CD4-positive, alpha-beta T cell (primary cell): Measurements from ENCODE around the gene OR1K1. TPM values are rescaled to one million over a fixed set of nuclear protein-coding genes. Genes with fewer than 3 reads are reported as not detected.
"Not testable (repeated sequence)": the region's sequence is repeated elsewhere in the genome, so short reads cannot be mapped to it uniquely, and the experiment has no call there.

Source experiments
- ATAC-seq: fragments of 200-7000 bp; cut with Tn5 transposase; one replicate; pipeline ENCODE4 v1.10.0; 2022; ENCODE audit warnings: mild to moderate bottlenecking; ENCODE audit not compliant: poor library complexity
- CTCF ChIA-PET: fragments of 350-600 bp; sonication (Branson Sonifier 250); formaldehyde crosslinking; loops from one replicate; lab custom pipeline; 2021; ENCODE audit warnings: antibody characterized with exemption, inconsistent platforms; lab: Charles Lee
- POLR2A ChIA-PET: fragments of 350-600 bp; sonication (Branson Sonifier 250); formaldehyde crosslinking; loops from one replicate; lab custom pipeline; 2021; ENCODE audit warnings: antibody characterized with exemption, inconsistent platforms; lab: Charles Lee
- DNase-seq, 14 experiments: peaks; one replicate each; pipeline ENCODE4 v3.0.0-alpha.2; 2013 to 2020; ENCODE audit warnings: mixed read lengths in 2 of 14
- H3K27ac ChIP-seq, 2 donors: one replicate each; pipeline versions ENCODE4 v1.5.1 to v1.7.0; 2013; ENCODE audit warnings: low read length in 2 of 2, low read depth in 1 of 2, mild to moderate bottlenecking in 1 of 2
- H3K27me3 ChIP-seq, 2 experiments: 1 replicate in 1 of 2; 2 replicates in 1 of 2; pipeline versions ENCODE4 v1.6.1 to v1.7.0; 2013; ENCODE audit warnings: low read length in 2 of 2, control low read depth in 1 of 2, mild to moderate bottlenecking in 1 of 2, moderate library complexity in 1 of 2; ENCODE audit not compliant: insufficient read depth in 2 of 2, control insufficient read depth in 1 of 2
- H3K36me3 ChIP-seq: one replicate; pipeline ENCODE4 v1.6.1; 2013; ENCODE audit warnings: low read length, control low read depth; ENCODE audit not compliant: insufficient read depth
- H3K4me1 ChIP-seq: one replicate; pipeline ENCODE4 v1.6.1; 2013; ENCODE audit warnings: low read length, control low read depth; ENCODE audit not compliant: insufficient read depth
- H3K4me3 ChIP-seq: one replicate; pipeline ENCODE4 v1.5.1; 2013; ENCODE audit warnings: mild to moderate bottlenecking, low read length, moderate library complexity
- H3K9me3 ChIP-seq, 2 experiments: 1 replicate in 1 of 2; 2 replicates in 1 of 2; pipeline versions ENCODE4 v1.6.1 to v1.7.0; 2013; ENCODE audit warnings: low read length in 2 of 2, mild to moderate bottlenecking in 2 of 2, control low read depth in 1 of 2, moderate library complexity in 1 of 2; ENCODE audit not compliant: control insufficient read depth in 1 of 2, insufficient read depth in 1 of 2
- H3K27ac Mint-ChIP-seq: one replicate; pipeline ENCODE4 v1.8.0; 2020; ENCODE audit warnings: mixed read lengths
- H3K27me3 Mint-ChIP-seq: one replicate; pipeline ENCODE4 v1.8.0; 2021; ENCODE audit warnings: mixed read lengths
- H3K36me3 Mint-ChIP-seq: one replicate; pipeline ENCODE4 v1.8.0; 2021; ENCODE audit warnings: low read depth, mixed read lengths
- H3K4me1 Mint-ChIP-seq: one replicate; pipeline ENCODE4 v1.8.0; 2021; ENCODE audit warnings: low read depth, mixed read lengths
- H3K4me3 Mint-ChIP-seq: one replicate; pipeline ENCODE4 v1.8.0; 2020; ENCODE audit warnings: mild to moderate bottlenecking, mixed read lengths
- H3K9me3 Mint-ChIP-seq: one replicate; pipeline ENCODE4 v1.8.0; 2020; ENCODE audit warnings: mixed read lengths
- CTCF ChIP-seq: fragments of 200-600 bp; IDR thresholded peaks from one replicate; pipeline ENCODE4 v1.8.0; 2022; ENCODE audit warnings: antibody characterized with exemption, mild to moderate bottlenecking
- intact Hi-C, 2 experiments: fragments of 100-400 bp; cut with DNase I in 1 of 2; cut with micrococcal nuclease in 1 of 2; formaldehyde crosslinking; loops; one replicate each; pipeline versions ENCODE4 v1.15.1 to v1.9.0; 2023 to 2025; cut with DNase I, micrococcal nuclease
- total RNA-seq, 174 experiments: library from RNA in 2 of 174; stranded (reverse) in 2 of 174; gene quantifications; one replicate each; pipeline ENCODE4 v1.2.3 and lab custom pipeline; 2021 to 2026

The OR1K1 gene
- total RNA-seq, 2 experiments from 2014 or later, result not detected

GRCh38 chr9:122807271-122807900 is 7.5 kb downstream of the OR1K1 start:
- H3K36me3 Mint-ChIP-seq, result no peaks in the 10 kb centered on the region
- TF ChIP-seq CTCF, result no peak
- H3K9me3 Mint-ChIP-seq, result no peaks in the 10 kb centered on the region
- H3K4me1 ChIP-seq, result peaks cover 14% of the 10 kb centered on the region
- H3K27me3 ChIP-seq, result no peaks in the 10 kb centered on the region
- no peak overlapping the region for H3K4me3 ChIP-seq
- H3K9me3 ChIP-seq, result no peaks in the 10 kb centered on the region
- no peak overlapping the region for H3K4me3 Mint-ChIP-seq
- H3K27ac Mint-ChIP-seq, result no peak overlapping the region
- ChIA-PET CTCF (interaction anchor here (1.1 to 1.6 kb wide), 2 partner anchors 682 to 708 kb away, joined by 3 to 6 read pairs; no protein-coding TSS in a partner anchor), POLR2A (interaction anchor here (1.5 kb wide), 1 partner anchor 21 kb away, joined by 3 read pairs; the partner anchor contains the start of gene PDCL)
- DNase-seq, result no peak
- H3K27me3 Mint-ChIP-seq, result no peaks in the 10 kb centered on the region
- H3K36me3 ChIP-seq, result no peaks in the 10 kb centered on the region
- H3K4me1 Mint-ChIP-seq, result peaks cover 19% of the 10 kb centered on the region
- no peak overlapping the region for H3K27ac ChIP-seq
- intact Hi-C loops, result no loop called here
- ATAC-seq, result no peak

GRCh38 chr9:122808141-122808540 is 8.2 kb downstream of the OR1K1 start:
- no peaks in the 10 kb centered on the region for H3K27me3 Mint-ChIP-seq
- DNase-seq, result peak in 1 of 14 experiments; percentile 14
- H3K4me1 Mint-ChIP-seq, result peaks cover 19% of the 10 kb centered on the region
- Histone ChIP-seq H3K9me3 (no peaks in the 10 kb centered on the region), H3K36me3 (no peaks in the 10 kb centered on the region), H3K4me3 (no peak overlapping the region), H3K4me1 (peaks cover 14% of the 10 kb centered on the region), H3K27ac (no peak overlapping the region), H3K27me3 (no peaks in the 10 kb centered on the region)
- H3K9me3 Mint-ChIP-seq, result no peaks in the 10 kb centered on the region
- POLR2A ChIA-PET, result interaction anchor here (1.5 kb wide), 1 partner anchor 20 kb away, joined by 3 read pairs; the partner anchor contains the start of gene PDCL
- peak; percentile 42 for ATAC-seq
- CTCF ChIA-PET, result interaction anchor here (1.6 kb wide), 1 partner anchor 683 kb away, joined by 6 read pairs; no protein-coding TSS in a partner anchor
- no peaks in the 10 kb centered on the region for H3K36me3 Mint-ChIP-seq
- no peak overlapping the region for H3K4me3 Mint-ChIP-seq
- TF ChIP-seq CTCF, result no peak
- intact Hi-C loops, result no loop called here
- no peak overlapping the region for H3K27ac Mint-ChIP-seq

GRCh38 chr9:122809261-122809660 is 9.3 kb downstream of the OR1K1 start:
- H3K36me3 ChIP-seq, H3K27me3 ChIP-seq, ATAC-seq, H3K4me3 ChIP-seq, intact Hi-C loops, H3K9me3 ChIP-seq, DNase-seq, H3K27me3 Mint-ChIP-seq, H3K9me3 Mint-ChIP-seq, H3K4me3 Mint-ChIP-seq, H3K27ac Mint-ChIP-seq, H3K27ac ChIP-seq, H3K36me3 Mint-ChIP-seq: not testable (repeated sequence)
- H3K4me1 Mint-ChIP-seq, result peaks cover 19% of the 10 kb centered on the region
- CTCF ChIA-PET, result interaction anchor here (0.8 kb wide), 1 partner anchor 686 kb away, joined by 3 read pairs; no protein-coding TSS in a partner anchor
- H3K4me1 ChIP-seq, result peaks cover 14% of the 10 kb centered on the region
- POLR2A ChIA-PET, result interaction anchor here (1.5 kb wide), 1 partner anchor 19 kb away, joined by 3 read pairs; the partner anchor contains the start of gene PDCL
